ENCODE results near the gene STK24.

Gene STK24

DNA sequence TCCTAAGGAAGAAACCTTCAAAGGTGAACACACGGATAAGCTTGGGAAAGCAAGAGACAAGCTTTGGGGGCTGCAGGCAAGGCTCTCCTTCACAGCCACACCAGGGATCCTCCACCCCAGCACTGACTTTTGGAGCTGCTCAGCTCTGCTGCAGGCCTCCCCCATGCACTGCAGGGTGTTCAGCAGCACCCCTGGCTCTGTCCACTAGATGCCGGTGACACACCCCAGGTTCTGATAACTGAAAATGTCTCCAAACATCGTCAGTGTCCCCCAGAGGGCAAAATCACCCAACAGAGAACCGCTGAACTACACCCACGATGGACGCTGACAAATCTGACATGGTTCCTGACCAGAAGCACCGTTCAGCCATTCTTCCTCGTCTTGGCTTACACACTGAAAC is 90.5 kb downstream of the STK24 start:
- no peak for DNase-seq

DNA sequence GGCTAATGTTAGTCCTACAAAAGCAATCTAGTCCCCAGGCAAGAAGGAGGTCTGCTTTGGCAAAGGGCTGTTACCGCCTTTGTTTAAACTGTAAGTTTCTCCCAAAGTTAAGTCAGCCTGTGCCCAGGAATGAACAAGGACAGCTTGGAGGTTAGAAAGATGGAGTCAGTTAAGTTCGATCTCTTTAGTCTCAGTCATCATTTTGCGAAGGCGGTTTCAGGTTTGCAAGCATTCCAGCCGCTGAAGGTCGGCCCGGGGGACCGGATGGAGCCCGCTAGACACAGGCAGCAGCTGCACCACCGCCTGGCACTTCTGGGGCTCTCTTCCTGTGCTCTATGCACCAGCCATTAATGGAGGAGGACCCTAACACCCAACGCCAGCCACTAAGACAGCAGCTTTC is 91.3 kb downstream of the STK24 start:
- DNase-seq, result no peak

DNA sequence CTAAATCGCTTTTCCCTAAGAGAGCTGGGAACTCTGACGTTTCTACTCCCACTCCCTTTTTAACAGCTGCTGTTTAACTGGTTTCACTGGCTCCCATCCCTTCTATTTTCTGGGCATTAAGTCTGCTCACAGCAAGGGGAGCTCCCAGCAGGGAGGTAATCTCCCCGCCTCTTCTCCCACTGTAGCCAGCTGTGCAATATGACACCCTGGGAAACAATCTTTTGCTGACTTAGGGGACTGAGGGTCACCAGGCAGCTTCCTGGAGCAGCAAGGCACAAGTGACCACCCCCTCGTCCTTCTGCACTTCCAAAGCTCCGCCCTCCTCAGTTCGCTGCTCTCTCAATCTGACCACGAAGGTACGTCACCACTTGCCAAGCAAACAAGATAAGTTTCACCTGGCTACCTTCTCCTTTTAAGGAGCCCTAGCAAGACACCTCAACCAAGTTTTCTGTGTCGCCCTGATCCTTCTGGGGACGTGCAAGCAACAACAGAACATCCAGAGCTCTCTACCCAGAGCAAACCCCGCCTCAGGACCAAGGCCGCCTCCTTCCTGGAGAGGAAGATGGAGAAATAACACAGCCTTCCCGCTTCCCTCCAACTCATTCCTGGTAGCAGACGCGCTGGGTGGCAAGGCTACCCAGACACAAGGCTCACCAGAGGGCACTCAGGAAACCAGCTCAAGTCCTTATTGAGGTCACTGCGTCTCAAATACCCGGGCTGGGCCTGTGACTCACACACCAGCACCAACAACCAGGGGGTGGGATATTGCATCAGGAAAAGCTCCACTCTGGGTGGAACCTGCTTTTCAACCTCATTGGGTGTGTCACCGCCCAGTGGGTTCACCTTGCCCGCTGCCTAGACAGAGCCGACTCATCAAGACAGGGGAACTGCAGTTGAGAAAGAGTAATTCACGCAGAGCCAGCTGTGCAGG is 92.4 kb downstream of the STK24 start:
- peak; percentile 56 for DNase-seq

DNA sequence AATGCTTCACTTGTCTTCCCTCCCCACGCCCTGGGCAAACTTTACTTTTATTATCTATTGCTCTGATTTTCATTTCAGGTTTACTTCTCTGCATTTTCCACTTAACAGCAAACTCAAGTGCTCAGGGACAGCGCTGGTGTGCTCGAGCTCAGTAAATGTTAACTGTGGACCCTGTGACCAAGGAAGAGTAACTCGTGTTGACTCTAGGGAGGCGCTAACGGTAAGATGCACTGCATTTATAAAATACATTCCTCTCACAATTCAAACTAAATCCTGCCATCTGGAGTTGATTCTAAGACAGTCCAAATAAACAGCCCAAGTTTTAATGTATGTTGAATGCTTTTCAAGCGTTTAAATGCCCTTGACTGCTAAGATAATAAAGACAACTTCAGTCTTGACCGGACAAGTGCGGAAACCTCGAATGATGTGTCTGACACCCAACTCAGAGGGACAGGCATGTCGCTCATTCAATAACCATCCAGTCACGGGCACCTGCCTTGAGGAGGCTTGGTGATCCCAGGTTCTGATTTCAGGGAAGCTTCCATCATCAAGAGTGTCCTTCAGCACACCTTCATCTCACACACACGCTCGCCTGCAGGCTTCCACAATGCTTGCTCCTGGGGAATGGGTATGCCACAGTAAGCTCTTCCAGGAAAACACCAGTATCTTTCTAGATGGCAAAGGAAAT is 93.2 kb downstream of the STK24 start:
- no peak for DNase-seq

DNA sequence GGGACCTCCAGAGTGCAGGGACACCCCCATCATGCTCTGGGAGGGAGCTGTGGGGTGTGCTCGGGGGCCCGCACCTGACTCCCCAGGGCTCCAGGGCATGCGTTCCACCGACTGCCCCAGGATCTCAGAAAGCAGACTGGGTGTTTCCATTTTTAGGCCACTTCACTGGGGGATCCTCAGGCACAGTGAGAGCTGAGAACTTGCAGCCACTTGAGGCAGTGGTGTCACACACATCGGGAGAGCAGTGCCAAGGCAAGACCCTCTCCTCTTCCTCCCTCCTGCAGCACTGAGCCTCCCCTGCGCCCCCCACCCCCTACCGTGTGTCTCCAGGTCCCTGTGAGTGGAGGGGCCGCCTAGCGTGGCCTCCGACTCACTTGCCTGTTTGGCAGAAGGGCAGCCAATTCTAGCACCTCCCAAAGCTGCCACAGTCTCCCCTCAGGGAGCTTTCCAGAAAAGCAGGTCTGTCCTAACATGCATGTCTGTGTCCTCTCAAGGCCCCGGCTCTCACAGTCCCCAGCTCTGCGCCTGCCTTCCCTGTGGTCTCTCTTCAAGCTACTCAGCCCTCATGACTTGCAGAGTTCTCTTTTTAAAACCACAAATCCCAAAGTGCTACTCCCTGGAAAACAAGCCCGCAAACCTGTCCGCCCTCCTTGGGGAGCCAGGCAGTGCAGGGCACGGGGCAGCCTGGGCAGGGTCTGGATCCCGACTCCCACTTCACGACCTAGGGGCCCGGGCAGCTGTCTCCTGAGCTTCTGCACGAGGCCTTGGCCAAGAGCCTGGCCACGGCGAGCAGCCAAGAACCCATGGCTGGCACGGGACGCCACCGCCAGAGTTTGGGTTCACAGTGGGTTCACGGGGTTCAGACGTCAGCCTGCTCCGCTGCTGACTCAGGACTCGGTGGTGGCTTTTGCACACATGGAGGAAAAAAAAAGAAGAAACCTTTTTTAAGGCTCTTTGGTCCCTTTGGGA is 94.1 kb downstream of the STK24 start:
- DNase-seq, result no peak

DNA sequence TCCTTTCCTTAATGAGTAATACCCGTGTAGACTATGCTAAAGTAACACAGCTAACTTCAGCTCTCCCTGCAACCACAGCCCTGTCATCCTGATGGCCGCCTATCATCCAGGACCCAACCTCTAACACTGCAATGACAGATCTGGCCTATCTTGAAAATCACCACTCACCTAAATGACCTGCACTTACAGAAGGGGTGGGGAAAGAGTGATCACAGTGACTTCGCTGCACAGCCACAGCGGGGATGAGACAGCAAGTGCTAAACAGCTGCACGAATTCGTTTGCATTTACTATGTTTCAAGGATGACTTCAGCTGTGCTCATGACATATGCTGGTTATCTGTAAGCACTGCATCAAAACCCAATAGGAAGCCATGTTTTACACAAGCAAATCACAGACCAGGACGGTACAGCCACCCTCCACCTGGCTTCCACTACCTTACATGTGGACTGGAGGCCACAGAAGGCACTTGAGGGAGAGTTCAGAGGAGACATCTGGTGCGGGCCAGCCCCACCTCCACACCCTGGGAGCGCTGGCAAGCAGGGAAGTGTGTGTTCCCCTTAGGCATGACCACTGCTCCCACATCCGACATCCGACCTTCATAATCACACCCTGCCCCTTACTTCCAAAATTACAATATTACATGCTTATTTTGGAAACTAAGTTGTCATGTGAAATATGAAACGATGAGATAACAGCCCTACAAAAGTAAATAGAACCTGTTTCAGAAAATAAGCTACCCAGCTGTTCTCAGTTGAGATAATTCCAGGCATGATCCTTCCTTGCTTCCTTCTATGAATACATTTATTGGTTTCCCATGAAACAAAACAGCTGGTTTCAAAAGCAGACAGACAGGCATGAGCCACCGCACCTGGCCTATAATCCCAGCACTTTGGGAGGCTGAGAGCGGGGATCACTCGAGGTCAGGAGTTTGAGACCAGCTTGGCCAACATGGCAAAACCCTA is 95.7 kb downstream of the STK24 start:
- no peak for DNase-seq

DNA sequence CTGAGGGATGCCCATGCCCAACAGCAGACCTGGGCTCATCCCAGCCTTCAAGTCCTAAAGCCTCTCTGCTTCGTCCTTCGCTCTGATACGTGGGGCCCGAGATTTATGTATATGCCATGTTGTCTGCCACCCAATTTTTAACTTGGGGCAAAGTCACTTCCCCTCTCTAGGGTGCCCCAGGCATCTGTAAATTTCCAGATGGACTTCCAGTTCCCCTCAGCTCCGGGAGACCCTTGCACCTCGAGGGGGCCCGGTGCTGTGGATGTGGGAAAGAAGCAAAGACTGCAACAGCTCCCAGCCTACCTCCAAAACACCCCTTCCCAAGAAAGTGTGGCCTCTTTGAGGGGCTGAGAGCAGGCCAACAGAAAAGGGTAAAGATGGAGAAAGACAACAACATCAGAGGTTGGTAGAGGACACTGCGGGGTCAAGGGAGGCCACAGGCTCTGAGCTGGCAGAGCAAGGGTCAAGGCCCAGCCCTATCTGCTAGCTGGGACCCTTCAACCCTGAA is 97.4 kb downstream of the STK24 start:
- DNase-seq, result no peak

DNA sequence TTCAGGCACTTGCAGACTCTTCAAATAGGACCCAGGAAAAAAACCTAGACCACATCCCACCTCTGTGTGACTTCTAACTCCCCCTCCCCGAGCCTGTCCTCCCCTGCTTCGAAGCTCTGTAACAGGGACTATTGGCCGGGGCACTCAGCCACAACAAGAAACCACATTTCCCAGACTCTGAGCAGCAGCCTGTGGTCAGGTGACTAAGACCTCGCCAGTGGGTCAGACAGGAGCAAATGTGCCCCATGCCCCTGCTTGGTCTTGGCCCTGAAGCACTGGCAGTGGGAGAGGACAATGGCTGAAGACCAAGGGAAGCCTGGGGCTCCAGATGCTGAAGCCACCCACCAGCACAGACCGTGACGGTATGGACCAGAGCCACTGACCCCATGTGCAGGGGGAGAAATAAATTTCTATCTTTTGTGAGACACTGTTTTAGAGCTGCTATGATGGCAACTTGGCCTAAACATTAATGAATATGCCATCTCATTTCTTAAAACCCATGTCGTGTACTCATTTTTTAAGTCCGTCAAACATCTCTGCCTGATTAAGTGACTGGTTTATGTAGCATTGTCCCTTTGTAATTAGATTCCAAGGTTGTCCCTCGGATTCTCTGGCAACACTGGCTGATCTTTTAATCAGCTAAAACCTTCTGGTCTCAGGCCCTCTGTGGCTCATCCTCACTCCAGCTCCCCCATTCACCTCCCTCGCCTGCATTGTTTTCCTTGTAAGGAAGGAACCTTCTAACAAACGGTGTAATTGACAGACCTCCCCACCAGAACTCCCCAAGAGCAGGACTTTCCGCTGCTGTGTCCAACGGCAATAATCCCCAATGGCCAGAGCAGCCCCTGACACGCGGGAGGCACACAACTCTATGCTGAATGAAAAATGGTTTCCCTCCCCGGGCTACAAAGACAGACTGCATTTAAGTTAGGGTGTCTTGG is 98.4 kb downstream of the STK24 start:
- DNase-seq, result peak; percentile 24

DNA sequence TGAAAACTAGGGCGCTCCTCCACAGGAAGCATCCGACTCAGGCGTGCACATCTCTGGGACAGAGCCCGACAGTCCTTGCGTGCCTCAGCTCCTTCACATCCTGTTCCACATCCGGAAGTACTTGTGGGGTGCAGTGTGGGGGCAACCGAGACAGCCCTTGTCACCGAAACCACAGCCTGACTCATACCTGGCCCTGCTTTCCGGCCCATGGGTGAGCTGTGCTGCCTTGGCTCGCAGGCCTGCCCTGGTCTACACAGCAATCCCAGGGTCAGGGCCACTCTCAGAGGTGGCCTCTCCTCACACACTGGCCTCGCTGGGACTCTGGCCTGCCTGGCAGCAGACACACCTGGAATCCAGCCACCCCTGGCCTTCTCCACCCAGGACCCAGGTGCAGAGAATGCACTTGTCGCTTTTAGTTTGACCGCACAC is 100.4 kb downstream of the STK24 start:
- peak; percentile 76 for DNase-seq

DNA sequence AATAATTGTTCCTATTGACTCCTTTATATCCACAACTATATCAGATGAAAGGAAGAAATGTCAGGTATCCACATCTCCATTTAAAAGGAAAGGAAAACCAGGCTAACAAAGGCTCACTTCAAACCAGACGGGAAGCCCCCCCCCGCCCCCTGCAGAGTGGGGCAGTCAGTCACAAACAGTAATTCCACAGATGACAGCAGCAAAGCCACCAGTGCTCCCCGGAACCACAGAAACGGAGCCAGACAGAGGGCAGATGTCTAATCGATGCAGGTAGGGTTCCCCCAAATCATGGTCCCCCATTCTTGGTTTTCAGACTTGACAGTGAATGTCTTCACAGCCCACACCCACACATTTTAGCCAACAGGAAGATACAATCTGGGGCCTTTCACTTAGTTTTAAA is 100.8 kb downstream of the STK24 start:
- DNase-seq, result no peak

DNA sequence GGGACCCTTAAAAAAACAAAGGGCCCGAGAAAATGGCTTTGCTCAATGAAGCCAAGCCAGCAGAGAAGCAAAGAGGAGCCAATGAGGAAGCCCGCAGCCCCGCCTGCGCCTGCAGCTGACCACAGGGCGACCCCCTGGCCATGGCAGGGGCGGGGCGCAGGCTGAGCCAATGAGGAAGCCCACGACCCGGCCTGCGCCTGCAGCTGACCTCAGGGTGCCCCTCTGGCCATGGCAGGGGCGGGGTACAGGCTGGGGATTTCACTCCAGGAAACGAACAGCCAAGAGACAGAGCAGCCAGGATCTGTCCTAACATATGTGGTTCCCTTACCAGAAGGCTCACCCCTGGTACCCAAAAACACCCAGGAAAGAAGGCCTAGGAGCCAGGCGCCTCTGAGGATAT is 101.4 kb downstream of the STK24 start:
- DNase-seq, result no peak

DNA sequence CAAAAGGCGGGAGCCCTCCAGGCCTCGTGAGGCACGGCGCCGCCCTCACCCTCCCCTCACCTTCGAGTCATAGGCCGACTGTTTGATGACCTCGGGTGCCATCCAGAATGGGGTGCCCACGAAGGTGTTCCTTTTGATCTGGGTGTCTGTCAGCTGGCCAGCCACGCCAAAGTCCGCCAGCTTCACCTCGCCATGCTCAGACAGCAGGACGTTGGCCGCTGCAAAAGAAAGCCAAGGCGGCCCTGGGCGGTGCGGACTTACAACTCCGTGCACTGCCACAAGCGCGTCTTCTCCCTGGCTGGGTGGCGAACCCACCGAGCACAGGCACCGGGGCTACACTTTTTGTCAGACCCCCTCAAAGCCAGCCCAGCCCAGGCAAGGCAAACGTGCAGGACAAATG is 102.1 kb downstream of the STK24 start:
- no peak for DNase-seq

DNA sequence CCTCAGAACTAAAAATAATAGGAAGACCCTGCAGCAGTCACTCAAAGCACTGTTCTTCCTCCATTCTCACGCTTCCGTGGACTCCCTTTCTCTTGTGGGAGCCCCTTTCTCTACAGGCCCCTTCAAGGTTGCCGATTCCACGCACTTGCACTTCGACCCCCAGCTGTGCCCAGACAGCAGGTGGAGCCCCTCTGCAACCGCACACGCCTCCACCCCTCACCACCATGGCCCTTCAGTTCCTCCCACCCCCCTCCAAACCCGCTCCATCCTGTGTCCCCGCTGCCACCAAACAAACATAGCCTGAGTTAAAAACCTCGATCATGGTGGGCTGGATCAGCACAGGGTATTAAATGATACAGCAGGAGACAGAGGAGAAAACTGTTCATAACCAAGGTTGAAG is 102.6 kb downstream of the STK24 start:
- no peak for DNase-seq

DNA sequence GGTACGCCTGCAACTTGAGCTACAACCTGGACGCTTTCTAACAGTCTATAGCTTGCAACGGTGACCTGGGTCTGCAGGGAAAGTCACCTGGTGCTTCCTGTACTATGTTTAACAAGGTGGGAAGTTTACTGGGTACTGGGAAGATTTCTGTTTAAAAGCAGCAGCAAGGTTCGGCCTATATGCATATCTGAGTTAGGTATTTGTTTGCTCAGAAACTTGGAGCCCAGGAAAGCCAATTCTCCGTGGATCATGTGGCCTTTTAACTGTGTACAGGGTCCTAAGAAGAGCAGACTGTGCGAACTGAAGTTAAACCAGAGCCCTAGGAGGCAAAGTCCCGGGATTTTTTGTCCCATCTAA is 103.1 kb downstream of the STK24 start:
- DNase-seq, result no peak

DNA sequence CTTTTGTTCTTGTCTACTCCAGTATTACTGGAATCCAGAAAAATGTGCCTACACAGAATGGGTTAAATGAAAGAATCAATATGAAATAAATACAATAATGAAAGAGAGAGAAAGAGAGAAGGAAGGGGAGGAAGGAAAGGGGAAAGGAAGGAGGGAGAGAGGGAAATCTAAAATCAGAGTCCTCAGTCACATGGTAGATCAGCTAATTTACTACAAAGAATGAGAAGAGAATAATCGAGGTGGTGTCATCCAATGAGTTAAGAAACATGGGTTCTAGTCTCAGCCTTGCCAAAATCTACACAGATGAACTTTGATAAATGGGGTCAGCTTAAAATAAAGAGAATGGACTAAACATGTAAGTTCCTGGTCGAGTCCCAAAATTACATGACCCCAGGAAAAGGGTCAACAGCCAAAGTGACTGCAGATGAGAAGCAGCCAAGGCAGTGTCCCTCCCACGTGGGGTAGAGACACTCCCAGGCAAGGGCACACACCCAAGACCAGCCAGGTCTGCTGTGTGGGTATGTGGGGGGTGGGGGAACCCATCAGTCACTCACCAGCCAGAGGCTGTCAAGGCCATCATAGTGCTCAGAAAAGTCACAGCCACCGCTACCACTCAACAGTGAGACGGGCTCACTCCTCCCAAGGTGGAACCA is 103.6 kb downstream of the STK24 start:
- DNase-seq, result peak; percentile 10

DNA sequence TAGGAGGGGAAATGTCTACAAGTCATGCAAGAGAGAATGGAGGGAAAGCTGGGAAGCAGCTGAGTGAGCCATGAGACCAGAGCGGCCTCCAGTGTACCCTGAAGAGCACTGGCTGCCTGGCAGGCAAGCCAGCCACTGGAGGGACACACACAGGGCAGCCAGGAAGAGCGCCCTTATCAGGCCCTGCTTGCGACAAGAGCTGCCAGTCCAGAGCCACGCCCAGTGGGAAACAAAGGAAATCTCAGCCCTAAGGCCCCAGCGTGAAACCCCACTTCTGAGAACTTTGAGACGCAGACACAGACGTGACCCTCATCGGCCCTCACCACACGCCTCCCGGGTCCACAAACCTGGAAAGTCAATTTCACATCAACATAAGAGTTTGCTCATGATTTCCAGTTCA is 105.0 kb downstream of the STK24 start:
- peak; percentile 48 for DNase-seq

DNA sequence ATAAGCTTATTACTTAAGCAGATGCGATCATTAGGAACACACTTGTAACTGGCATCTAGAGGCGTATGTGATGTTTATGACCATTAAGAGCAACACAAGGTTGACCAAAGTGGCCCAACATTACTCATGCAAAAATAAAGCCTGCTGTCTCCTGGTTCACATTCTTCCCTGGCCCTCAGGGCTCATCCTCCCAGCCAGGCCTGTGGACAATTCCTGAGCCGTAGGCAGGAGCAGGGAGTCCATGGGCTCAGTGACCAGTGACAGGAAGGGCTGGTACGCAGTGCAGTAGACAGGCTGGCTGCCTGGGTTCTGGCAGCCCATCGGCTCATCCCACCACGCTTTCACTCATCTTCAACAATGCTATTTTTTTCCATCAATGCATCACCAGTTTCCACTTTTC is 106.0 kb downstream of the STK24 start:
- no peak for DNase-seq

DNA sequence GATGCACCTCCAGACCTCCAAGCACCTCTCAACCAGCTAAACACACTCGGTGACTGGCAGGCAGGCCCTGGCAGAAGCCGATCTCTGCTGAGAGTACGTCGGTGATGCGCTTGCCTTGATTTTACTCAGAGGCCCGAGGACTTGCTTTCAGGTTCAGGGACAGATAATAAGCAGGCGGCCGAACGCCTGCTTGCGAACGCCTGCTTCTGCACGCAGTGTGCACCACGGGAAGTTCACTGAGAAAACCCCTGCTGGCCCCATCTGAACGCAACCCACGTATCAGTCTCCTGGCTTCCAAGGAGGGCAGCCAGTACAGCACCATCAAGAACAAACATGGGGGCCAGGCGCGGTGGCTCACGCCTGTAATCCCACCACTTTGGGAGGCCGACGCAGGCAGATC is 108.0 kb downstream of the STK24 start:
- DNase-seq, result no peak

DNA sequence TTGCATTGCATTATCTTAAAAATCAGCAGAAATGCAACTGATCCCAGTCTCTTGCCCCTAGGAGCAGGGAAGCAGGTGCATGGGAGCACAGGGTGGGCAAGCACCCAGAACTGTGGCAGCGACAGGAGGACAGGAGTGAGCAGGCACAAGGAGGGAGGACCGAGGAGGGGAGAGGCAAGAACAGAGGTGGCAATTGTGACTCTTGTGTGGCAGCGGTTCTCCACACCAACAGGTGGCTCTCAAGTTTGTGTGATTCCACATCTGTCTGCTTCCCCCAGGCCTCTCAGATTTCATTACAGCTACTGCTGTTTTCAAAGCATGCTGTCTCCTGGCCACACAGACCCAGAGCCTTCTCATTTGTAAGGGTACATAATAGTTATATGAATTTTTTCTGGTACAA is 108.5 kb downstream of the STK24 start:
- DNase-seq, result no peak

Data from hematopoietic multipotent progenitor cell treated with erythropoietin and hydrocortisone succinate and interleukin-3 and kit ligand, for 8 days (in vitro differentiated cells).